ENCODE results near the gene PACSIN2. TPM values are rescaled to one million over a fixed set of nuclear protein-coding genes. Genes with fewer than 3 reads are reported as not detected.

PACSIN2 gene
- total and polyA plus RNA-seq, 2 of the 13 experiments (the other 11 are each of a cell fraction or from before 2014, with no cell fraction given) = 54.1 to 68.8 TPM

GRCh38 chr22:43018615-43019014 is 3.7 kb upstream of the PACSIN2 start (continued):
- TF ChIP-seq ZNF225 (CRISPR knock-in tag; IDR thresholded peaks at IDR 0.05) = no peak
- 0 out of 2 replicates have a peak, but pooled peaks have one; percentile 52 for TF ChIP-seq HIC2 (CRISPR knock-in tag; IDR thresholded peaks at IDR 0.05; ENCODE audit: low read depth)
- TF ChIP-seq TBX3 (IDR thresholded peaks at IDR 0.05; ENCODE audit: borderline replicate concordance) = no peak
- TF ChIP-seq ZGPAT (CRISPR knock-in tag; IDR thresholded peaks at IDR 0.05) = peak; percentile 72
- TF ChIP-seq BCL3 (CRISPR knock-in tag; IDR thresholded peaks at IDR 0.05) = no peak
- TF ChIP-seq ATRX (CRISPR knock-in tag; IDR thresholded peaks at IDR 0.05; ENCODE audit: borderline replicate concordance) = no peak
- TF ChIP-seq TARDBP (CRISPR knock-in tag; IDR thresholded peaks at IDR 0.05) = 0 out of 2 replicates have a peak, but pooled peaks have one; percentile 46
- TF ChIP-seq PHF21A (CRISPR knock-in tag; IDR thresholded peaks at IDR 0.05) = peak; percentile 68; the same call in 1 of the 2 replicates
- no peak for TF ChIP-seq TERF1 (CRISPR knock-in tag; IDR thresholded peaks at IDR 0.05)
- no peak for TF ChIP-seq SRY (CRISPR knock-in tag; IDR thresholded peaks at IDR 0.05)
- TF ChIP-seq CENPT (CRISPR knock-in tag; IDR thresholded peaks at IDR 0.05; ENCODE audit: low read depth) = no peak
- peak; percentile 83; the same call in 1 of the 2 replicates for TF ChIP-seq ZBTB7B (CRISPR knock-in tag; IDR thresholded peaks at IDR 0.05)
- TF ChIP-seq HOXD1 (CRISPR knock-in tag; IDR thresholded peaks at IDR 0.05) = no peak
- no peak for TF ChIP-seq BORCS8-MEF2B (CRISPR knock-in tag; IDR thresholded peaks at IDR 0.05)
- TF ChIP-seq ZBTB42 (CRISPR knock-in tag; IDR thresholded peaks at IDR 0.05) = no peak
- no peak for TF ChIP-seq POGK (CRISPR knock-in tag; conservative IDR thresholded peaks at IDR 0.05)
- no peak for TF ChIP-seq MXD3 (CRISPR knock-in tag; IDR thresholded peaks at IDR 0.05)
- TF ChIP-seq KDM6A (CRISPR knock-in tag; IDR thresholded peaks at IDR 0.05; ENCODE audit: low read depth) = peak; percentile 63; the same call in 1 of the 2 replicates
- TF ChIP-seq ZNF446 (CRISPR knock-in tag; IDR thresholded peaks at IDR 0.05) = no peak
- peak; percentile 23 for TF ChIP-seq XRCC5 (optimal IDR thresholded peaks at IDR 0.05; ENCODE audit: low read length)
- TF ChIP-seq U2AF1 (optimal IDR thresholded peaks at IDR 0.05; ENCODE audit: low read depth, low read length) = no peak
- TF ChIP-seq PLSCR1 (CRISPR knock-in tag; IDR thresholded peaks at IDR 0.05; ENCODE audit: borderline replicate concordance) = no peak
- TF ChIP-seq ZSCAN31 (CRISPR knock-in tag; IDR thresholded peaks at IDR 0.05; ENCODE audit: low read depth) = peak; percentile 78
